Brain microvascular endothelial cell (primary cell): ENCODE measurements around the gene AMOTL1.

Experiments used
- DNase-seq: peaks from one replicate; pipeline ENCODE4 v3.0.0-alpha.2; 2020
- H3K27ac ChIP-seq: fragments of 250-450 bp; sonication (Bioruptor Pico); 2 replicates; pipeline ENCODE4 v1.5.1; 2020; ENCODE audit warnings: mild to moderate bottlenecking, moderate library complexity
- H3K27me3 ChIP-seq: fragments of 250-450 bp; sonication (Bioruptor Pico); replicated peaks from 2 replicates; pipeline ENCODE4 v1.5.1; 2020; ENCODE audit warnings: mild to moderate bottlenecking
- H3K36me3 ChIP-seq: fragments of 250-450 bp; sonication (Bioruptor Pico); replicated peaks from 2 replicates; pipeline ENCODE4 v1.5.1; 2020; ENCODE audit warnings: mild to moderate bottlenecking
- H3K4me3 ChIP-seq: 2 replicates; pipeline ENCODE4 v1.5.1; 2011; ENCODE audit warnings: low read depth, mild to moderate bottlenecking, control low read depth, low read length, moderate library complexity
- CTCF ChIP-seq: IDR thresholded peaks from 2 replicates; pipeline ENCODE4 v1.5.1; 2011; ENCODE audit warnings: low read depth, mild to moderate bottlenecking, moderate library complexity, low read length, control low read depth, inconsistent platforms; ENCODE audit errors: missing control alignments
- in situ Hi-C: cut with HindIII; loops from 2 replicates; pipeline ENCODE4 v1.10.0; 2017; ENCODE audit warnings: low sequenced_read_pairs, low pct_ligation_motif_present

AMOTL1 gene

DNA sequence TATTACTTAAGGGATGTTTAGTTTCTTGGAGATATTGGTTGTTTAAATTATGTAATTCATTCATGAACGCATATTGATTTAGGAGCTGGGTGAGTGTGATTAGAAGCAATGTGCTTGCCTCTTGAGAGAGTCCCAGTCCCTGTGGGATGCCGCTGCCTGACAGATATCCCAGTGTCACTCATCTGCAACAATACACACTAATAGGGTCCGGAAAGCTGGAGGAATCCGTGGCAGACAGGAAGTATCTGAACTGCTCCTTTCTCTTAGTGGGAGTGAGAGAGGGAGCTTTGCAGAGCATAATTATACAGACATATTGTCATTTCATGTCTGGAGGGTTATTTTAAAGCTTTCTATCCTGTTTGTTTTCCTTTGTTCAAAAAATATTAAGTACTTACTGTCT, 17.4 kb downstream of the AMOTL1 start:
- in situ Hi-C loops, result no loop called here
- TF ChIP-seq CTCF, result no peak
- Histone ChIP-seq H3K36me3 (no peaks in the 10 kb centered on the region), H3K27ac (no peak overlapping the region), H3K4me3 (no peak overlapping the region), H3K27me3 (no peaks in the 10 kb centered on the region)
- no peak for DNase-seq

DNA sequence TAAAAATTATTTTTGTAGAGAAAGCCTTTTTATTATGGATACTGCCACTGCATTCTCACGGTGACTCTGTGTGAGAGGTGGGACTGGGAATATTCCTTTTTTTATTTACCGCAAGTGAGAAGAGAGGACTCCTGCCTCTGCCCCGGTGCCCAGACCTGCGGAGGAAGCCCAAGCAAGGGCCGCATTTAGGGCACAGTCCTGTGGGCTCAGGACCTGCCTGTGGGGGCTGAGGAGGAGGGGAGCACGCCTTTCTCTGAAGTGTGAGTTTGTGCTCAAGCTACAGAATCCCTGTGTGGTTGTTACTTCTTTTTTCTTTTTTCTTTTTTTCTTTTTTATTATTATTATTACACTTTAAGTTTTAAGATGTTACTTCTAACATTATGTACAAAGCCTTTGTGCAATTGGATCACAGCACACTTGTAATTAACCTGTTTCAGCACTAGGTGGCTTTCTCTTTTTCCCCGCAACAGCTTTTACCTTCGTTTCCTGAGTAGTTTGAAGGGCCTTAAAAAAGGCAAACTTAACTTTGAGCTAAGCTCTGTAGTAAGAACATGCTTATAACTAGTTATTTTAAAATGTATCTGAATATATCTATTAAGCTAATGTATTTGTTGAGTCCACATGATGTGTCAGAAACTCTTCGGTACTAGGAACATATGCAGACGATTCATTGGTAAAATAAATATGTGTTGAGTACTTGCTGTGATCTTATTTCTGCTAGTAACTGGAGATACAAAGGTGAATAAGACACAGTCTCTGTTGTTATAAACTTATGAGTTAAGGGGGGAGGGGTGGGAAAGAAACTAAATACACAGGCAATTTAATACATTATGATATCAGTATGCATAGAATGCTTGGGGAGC, 18.3 kb downstream of the AMOTL1 start:
- Histone ChIP-seq H3K36me3 (no peaks in the 10 kb centered on the region), H3K4me3 (no peak overlapping the region), H3K27ac (peak overlapping the region; percentile 1), H3K27me3 (no peaks in the 10 kb centered on the region)
- TF ChIP-seq CTCF, result peak; percentile 63
- no peak for DNase-seq
- in situ Hi-C loops, result no loop called here

DNA sequence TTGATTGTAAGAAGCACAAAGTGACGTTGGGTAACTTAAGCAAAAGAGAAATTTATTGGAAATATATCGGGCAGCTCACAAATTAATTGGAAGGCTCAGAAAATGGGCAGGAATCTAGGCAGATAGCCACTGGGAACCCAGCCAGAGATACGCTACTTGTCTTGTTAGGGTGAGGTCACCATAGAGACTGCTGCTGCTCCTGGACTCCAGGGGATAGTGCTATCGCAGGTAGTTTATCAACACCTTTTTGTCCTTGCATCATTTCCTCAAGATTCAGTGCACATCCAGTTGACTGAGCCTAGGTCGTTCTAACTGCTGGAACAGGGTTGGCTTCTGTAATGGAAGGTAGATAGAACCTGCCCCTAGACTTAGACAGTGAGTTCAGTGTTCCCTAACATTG, 19.6 kb downstream of the AMOTL1 start:
- no peaks in the 10 kb centered on the region for H3K36me3 ChIP-seq
- TF ChIP-seq CTCF, result no peak
- in situ Hi-C loops, result no loop called here
- no peak overlapping the region for H3K4me3 ChIP-seq
- DNase-seq, result no peak
- H3K27ac ChIP-seq, result no peak overlapping the region
- H3K27me3 ChIP-seq, result no peaks in the 10 kb centered on the region

- Histone ChIP-seq H3K27ac (no peak overlapping the region), H3K4me3 (no peak overlapping the region), H3K27me3 (no peaks in the 10 kb centered on the region), H3K36me3 (no peaks in the 10 kb centered on the region)
- no peak for DNase-seq
- no peak for TF ChIP-seq CTCF
- in situ Hi-C loops, result no loop called here
These were observed 20.2 kb downstream of the AMOTL1 start for GRCh38 chr11:94788396-94788795.

GRCh38 chr11:94790197-94790596, 22.0 kb downstream of the AMOTL1 start:
- no peaks in the 10 kb centered on the region for H3K27me3 ChIP-seq
- in situ Hi-C loops, result no loop called here
- no peak for TF ChIP-seq CTCF
- H3K4me3 ChIP-seq, result no peak overlapping the region
- peak overlapping the region; percentile 99 for H3K27ac ChIP-seq
- DNase-seq, result no peak
- H3K36me3 ChIP-seq, result no peaks in the 10 kb centered on the region
